Suprapubic skin (tissue), 3 donors: Measurements from ENCODE around the gene SYT13.

Source experiments
- EP300 ChIP-seq: sonication (generic); formaldehyde crosslinking; IDR thresholded peaks from one replicate; pipeline ENCODE4 v1.6.1; 2017; ENCODE audit warnings: antibody characterized with exemption
- TF ChIP-seq, protein P1 (sequence below), 2 donors: fragments of 200-600 bp in 1 of 2; fragments of 450-650 bp in 1 of 2; sonication (generic) in 1 of 2; IDR thresholded peaks; one replicate each; pipeline ENCODE4 v1.5.1; 2016 to 2019; ENCODE audit warnings: antibody characterized with exemption in 2 of 2, mild to moderate bottlenecking in 1 of 2, moderate library complexity in 1 of 2

DNA sequence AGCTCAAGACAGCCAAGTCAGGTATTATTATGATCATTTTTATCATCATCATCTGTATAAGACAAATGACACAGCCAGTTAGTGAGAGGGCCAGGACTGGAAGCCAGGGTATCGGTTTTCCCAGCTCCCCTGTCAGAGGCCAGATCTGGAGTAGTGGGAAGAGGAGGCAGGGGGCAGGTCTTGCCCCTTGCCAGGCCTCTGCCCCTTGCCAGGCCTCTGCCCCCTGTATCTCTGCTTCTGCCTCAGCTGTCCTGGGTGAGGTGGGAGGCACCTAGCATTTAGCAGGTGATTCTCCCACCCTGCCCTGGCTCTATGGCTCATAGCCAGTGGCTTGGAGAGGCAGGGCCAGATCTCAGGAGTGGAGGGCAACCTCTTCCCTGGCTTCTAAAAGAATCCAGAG is 72.4 kb downstream of the SYT13 start:
- no peak for TF ChIP-seq EP300
- TF ChIP-seq, protein P1, sequence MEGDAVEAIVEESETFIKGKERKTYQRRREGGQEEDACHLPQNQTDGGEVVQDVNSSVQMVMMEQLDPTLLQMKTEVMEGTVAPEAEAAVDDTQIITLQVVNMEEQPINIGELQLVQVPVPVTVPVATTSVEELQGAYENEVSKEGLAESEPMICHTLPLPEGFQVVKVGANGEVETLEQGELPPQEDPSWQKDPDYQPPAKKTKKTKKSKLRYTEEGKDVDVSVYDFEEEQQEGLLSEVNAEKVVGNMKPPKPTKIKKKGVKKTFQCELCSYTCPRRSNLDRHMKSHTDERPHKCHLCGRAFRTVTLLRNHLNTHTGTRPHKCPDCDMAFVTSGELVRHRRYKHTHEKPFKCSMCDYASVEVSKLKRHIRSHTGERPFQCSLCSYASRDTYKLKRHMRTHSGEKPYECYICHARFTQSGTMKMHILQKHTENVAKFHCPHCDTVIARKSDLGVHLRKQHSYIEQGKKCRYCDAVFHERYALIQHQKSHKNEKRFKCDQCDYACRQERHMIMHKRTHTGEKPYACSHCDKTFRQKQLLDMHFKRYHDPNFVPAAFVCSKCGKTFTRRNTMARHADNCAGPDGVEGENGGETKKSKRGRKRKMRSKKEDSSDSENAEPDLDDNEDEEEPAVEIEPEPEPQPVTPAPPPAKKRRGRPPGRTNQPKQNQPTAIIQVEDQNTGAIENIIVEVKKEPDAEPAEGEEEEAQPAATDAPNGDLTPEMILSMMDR (IDR thresholded peaks at IDR 0.05): no peak
